ENCODE measurements around the gene CWH43. TPM values are rescaled to one million over a fixed set of nuclear protein-coding genes. Genes with fewer than 3 reads are reported as not detected.

Gene CWH43
- total RNA-seq, 1 donor from 2014 or later, result 3.7 TPM

DNA sequence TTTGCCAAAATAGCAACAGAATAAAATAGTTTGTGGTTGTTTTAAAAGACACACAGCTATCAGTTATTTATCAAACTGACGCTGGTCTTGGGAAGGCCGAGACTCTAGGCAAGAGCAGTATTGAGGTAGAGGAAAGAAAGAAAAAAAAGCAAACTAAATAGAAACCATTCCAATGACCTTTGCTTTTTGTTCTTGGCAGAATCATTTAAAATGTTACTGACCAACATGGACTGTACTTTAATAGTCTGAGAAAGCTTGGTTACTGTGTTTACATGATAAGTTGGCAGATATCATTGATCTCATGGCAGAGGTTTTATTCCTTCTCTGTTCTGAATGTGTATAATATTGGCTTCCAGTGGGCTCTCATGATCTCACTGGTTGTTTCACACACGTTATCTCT is 11.9 kb downstream of the CWH43 start:
- TF ChIP-seq, protein P1, sequence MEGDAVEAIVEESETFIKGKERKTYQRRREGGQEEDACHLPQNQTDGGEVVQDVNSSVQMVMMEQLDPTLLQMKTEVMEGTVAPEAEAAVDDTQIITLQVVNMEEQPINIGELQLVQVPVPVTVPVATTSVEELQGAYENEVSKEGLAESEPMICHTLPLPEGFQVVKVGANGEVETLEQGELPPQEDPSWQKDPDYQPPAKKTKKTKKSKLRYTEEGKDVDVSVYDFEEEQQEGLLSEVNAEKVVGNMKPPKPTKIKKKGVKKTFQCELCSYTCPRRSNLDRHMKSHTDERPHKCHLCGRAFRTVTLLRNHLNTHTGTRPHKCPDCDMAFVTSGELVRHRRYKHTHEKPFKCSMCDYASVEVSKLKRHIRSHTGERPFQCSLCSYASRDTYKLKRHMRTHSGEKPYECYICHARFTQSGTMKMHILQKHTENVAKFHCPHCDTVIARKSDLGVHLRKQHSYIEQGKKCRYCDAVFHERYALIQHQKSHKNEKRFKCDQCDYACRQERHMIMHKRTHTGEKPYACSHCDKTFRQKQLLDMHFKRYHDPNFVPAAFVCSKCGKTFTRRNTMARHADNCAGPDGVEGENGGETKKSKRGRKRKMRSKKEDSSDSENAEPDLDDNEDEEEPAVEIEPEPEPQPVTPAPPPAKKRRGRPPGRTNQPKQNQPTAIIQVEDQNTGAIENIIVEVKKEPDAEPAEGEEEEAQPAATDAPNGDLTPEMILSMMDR (IDR thresholded peaks at IDR 0.05; ENCODE audit: insufficient read depth, low read length, severe bottlenecking), result no peak
- DNase-seq (ENCODE audit: low read depth) (no peak), FAIRE-seq (no peak)
- Histone ChIP-seq H3K27me3 (ENCODE audit: control insufficient read depth, insufficient read depth, low read length) (no peaks in the 10 kb centered on the region), H3K36me3 (ENCODE audit: control insufficient read depth, insufficient read depth, low read length) (no peaks in the 10 kb centered on the region), H3K4me3 (ENCODE audit: low read depth, low read length) (no peak overlapping the region)

DNA sequence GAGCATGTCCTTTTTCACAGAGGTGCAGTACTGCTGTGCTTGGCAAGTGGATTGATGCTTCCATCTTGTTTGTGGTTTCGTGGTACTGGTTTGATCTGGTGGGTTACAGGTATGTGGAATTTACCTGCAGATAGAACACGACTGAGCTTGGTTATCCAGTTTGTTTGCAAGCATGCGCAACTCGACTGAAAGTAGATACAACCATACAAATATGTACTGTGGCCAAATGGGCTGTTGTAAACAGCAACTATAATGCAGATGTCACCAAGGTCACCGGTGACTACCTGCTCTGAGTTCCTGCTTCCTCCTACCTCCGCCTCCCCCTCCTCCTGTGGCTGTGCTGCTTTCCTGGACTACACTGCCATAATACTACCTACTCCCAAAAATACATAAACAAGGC is 12.4 kb downstream of the CWH43 start:
- H3K36me3 ChIP-seq (ENCODE audit: control insufficient read depth, insufficient read depth, low read length), result no peaks in the 10 kb centered on the region
- FAIRE-seq (no peak), DNase-seq (ENCODE audit: low read depth) (no peak)
- TF ChIP-seq, protein P1 (IDR thresholded peaks at IDR 0.05; ENCODE audit: insufficient read depth, low read length, severe bottlenecking), result no peak
- no peaks in the 10 kb centered on the region for H3K27me3 ChIP-seq (ENCODE audit: control insufficient read depth, insufficient read depth, low read length)
- H3K4me3 ChIP-seq (ENCODE audit: low read depth, low read length), result no peak overlapping the region

- DNase-seq (ENCODE audit: low read depth), result peak; percentile 84
- TF ChIP-seq, protein P1 (IDR thresholded peaks at IDR 0.05; ENCODE audit: insufficient read depth, low read length, severe bottlenecking), result no peak
- FAIRE-seq, result no peak
- Histone ChIP-seq H3K36me3 (ENCODE audit: control insufficient read depth, insufficient read depth, low read length) (no peaks in the 10 kb centered on the region), H3K27me3 (ENCODE audit: control insufficient read depth, insufficient read depth, low read length) (no peaks in the 10 kb centered on the region), H3K4me3 (ENCODE audit: low read depth, low read length) (no peak overlapping the region)
Observed at GRCh38 chr4:49000806-49001205, 14.7 kb downstream of the CWH43 start.

DNA sequence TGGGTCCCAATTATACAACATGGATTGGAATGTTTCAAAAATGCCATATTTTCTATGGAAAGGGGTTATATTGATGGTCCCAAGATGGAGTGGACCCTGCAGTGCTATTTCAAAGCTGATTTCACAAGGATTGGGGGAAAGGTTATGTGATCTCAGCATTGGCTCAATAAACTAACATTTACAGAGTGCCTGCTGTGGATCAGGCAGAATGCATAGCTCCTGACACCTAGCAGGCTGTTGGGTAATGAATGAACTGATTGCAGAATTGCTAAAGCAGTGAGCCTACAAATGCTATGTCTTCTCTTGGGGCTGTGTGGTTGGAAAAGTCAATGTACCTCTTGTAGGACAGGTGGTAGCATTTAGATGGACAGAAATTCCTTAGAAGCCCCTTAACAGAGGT is 16.9 kb downstream of the CWH43 start:
- H3K36me3 ChIP-seq (ENCODE audit: control insufficient read depth, insufficient read depth, low read length), result no peaks in the 10 kb centered on the region
- H3K27me3 ChIP-seq (ENCODE audit: control insufficient read depth, insufficient read depth, low read length), result no peaks in the 10 kb centered on the region
- no peak overlapping the region for H3K4me3 ChIP-seq (ENCODE audit: low read depth, low read length)
- TF ChIP-seq, protein P1 (IDR thresholded peaks at IDR 0.05; ENCODE audit: insufficient read depth, low read length, severe bottlenecking), result no peak
- FAIRE-seq (no peak), DNase-seq (ENCODE audit: low read depth) (no peak)

- TF ChIP-seq, protein P1 (IDR thresholded peaks at IDR 0.05; ENCODE audit: insufficient read depth, low read length, severe bottlenecking), result no peak
- Histone ChIP-seq H3K4me3 (ENCODE audit: low read depth, low read length) (no peak overlapping the region), H3K27me3 (ENCODE audit: control insufficient read depth, insufficient read depth, low read length) (no peaks in the 10 kb centered on the region), H3K36me3 (ENCODE audit: control insufficient read depth, insufficient read depth, low read length) (no peaks in the 10 kb centered on the region)
- DNase-seq (ENCODE audit: low read depth), result no peak
- no peak for FAIRE-seq
Observed at GRCh38 chr4:49018718-49019295, 32.7 kb downstream of the CWH43 start.
